K562 (cell line): Measurements from ENCODE around the gene AMZ1. TPM values are rescaled to one million over a fixed set of nuclear protein-coding genes. Genes with fewer than 3 reads are reported as not detected.

Experiments
- ATAC-seq: fragments of 200-7000 bp; cut with Tn5 transposase; 3 replicates; pipeline ENCODE4 v1.9.1; 2020; ENCODE audit warnings: moderate library complexity
- BruUV-seq: library from RNA; stranded (reverse); fragments of 400-500 nt; replicated peaks from 2 replicates; lab custom pipeline; 2021; lab: Mats Ljungman, UMichigan
- CTCF ChIA-PET: fragments of 300-600 bp; formaldehyde crosslinking; extraction: SDS; loops from one replicate; lab custom pipeline; 2021; ENCODE audit warnings: low intra/inter-chr PET ratio; lab: Yijun Ruan, JAX
- POLR2A ChIA-PET: fragments of 300-600, 350-650 bp; sonication (Branson Sonifier 250); formaldehyde crosslinking; extraction: SDS; loops from one replicate; lab custom pipeline; 2021; ENCODE audit warnings: antibody characterized with exemption, inconsistent platforms; lab: Yijun Ruan, JAX
- DNase-seq, 4 experiments: peaks; one replicate each; pipeline versions ENCODE4 v3.0.0 to v3.0.0-alpha.2; 2011 to 2018; ENCODE audit warnings: low spot score in 3 of 4, mixed read lengths in 3 of 4; ENCODE audit errors: extremely low read depth in 1 of 4
- FAIRE-seq: peaks from 2 replicates; lab custom pipeline; 2011; peaks lifted over from hg19 to GRCh38; lab: Jason Lieb, UNC
- H2AFZ ChIP-seq: 2 replicates; pipeline ENCODE4 v1.6.0; 2011; ENCODE audit warnings: low read depth, low read length, control low read depth, inconsistent platforms
- H3K27ac ChIP-seq: fragments of 200-600 bp; 3 replicates; pipeline ENCODE4 v1.8.0; 2011; ENCODE audit warnings: low read depth, mild to moderate bottlenecking, control low read depth, inconsistent platforms, low read length, moderate library complexity, mixed read lengths; ENCODE audit errors: extremely low read depth
- H3K27me3 ChIP-seq, 2 experiments: fragments of 300-600 bp in 1 of 2; 2 replicates in 1 of 2; 3 replicates in 1 of 2; pipeline versions ENCODE4 v1.6.0 to v1.8.0; 2011; ENCODE audit warnings: inconsistent platforms in 2 of 2, low read length in 2 of 2, mild to moderate bottlenecking in 1 of 2, mixed read lengths in 1 of 2, moderate library complexity in 1 of 2; ENCODE audit not compliant: control insufficient read depth in 2 of 2, insufficient read depth in 2 of 2
- H3K36me3 ChIP-seq: fragments of 300-600 bp; 3 replicates; pipeline ENCODE4 v1.8.0; 2011; ENCODE audit warnings: mild to moderate bottlenecking, low read length, inconsistent platforms; ENCODE audit not compliant: control insufficient read depth, insufficient read depth
- H3K4me1 ChIP-seq, 2 experiments: fragments of 200-600 bp in 1 of 2; replicated peaks in 1 of 2; 2 replicates in 1 of 2; 3 replicates in 1 of 2; pipeline versions ENCODE4 v1.5.1 to v1.8.0; 2011; ENCODE audit warnings: inconsistent platforms in 2 of 2, low read length in 2 of 2, mild to moderate bottlenecking in 1 of 2, mixed read lengths in 1 of 2, moderate library complexity in 1 of 2; ENCODE audit not compliant: control insufficient read depth in 2 of 2, insufficient read depth in 2 of 2
- H3K4me2 ChIP-seq: 2 replicates; pipeline ENCODE4 v1.6.1; 2011; ENCODE audit warnings: low read length, control low read depth, inconsistent platforms, mixed read lengths; ENCODE audit not compliant: insufficient read depth
- H3K4me3 ChIP-seq: fragments of 200-600 bp; sonication (generic), shearing (Covaris generic); 2 replicates; pipeline ENCODE4 v1.5.1; 2016; ENCODE audit warnings: control low read depth, inconsistent platforms
- H3K79me2 ChIP-seq: fragments of 200-600 bp; 3 replicates; pipeline ENCODE4 v1.8.0; 2011; ENCODE audit warnings: low read length, inconsistent platforms; ENCODE audit not compliant: control insufficient read depth, insufficient read depth
- H3K9ac ChIP-seq, 2 experiments: 2 replicates each; pipeline versions ENCODE4 v1.6.0 to v1.6.1; 2011; ENCODE audit warnings: low read depth in 2 of 2, low read length in 2 of 2, control low read depth in 1 of 2, inconsistent platforms in 1 of 2, mild to moderate bottlenecking in 1 of 2, mixed read lengths in 1 of 2; ENCODE audit not compliant: insufficient read depth in 1 of 2
- H3K9me1 ChIP-seq: one replicate; pipeline ENCODE4 v1.6.0; 2011; ENCODE audit warnings: inconsistent platforms, mild to moderate bottlenecking, low read length, moderate library complexity; ENCODE audit not compliant: control insufficient read depth, insufficient read depth
- H3K9me3 ChIP-seq: replicated peaks from 2 replicates; pipeline ENCODE4 v1.5.1; 2011; ENCODE audit warnings: low read depth, low read length, inconsistent platforms; ENCODE audit not compliant: control insufficient read depth, insufficient read depth
- H4K20me1 ChIP-seq: replicated peaks from 2 replicates; pipeline ENCODE4 v1.6.1; 2011; ENCODE audit warnings: low read length, inconsistent platforms, mixed read lengths; ENCODE audit not compliant: control insufficient read depth, insufficient read depth
- ASH1L ChIP-seq: fragments of 450-650 bp; IDR thresholded peaks from 2 replicates; pipeline ENCODE4 v1.6.1; 2018; ENCODE audit warnings: borderline replicate concordance, mild to moderate bottlenecking, low read depth; ENCODE audit not compliant: partially characterized antibody
- LEF1 ChIP-seq: fragments of 450-650 bp; IDR thresholded peaks from 2 replicates; pipeline ENCODE4 v1.6.1; 2016; ENCODE audit warnings: mild to moderate bottlenecking
- MNT ChIP-seq, 2 experiments: fragments of 450-650 bp; conservative IDR thresholded peaks; 2 replicates each; pipeline ENCODE4 v1.6.1; 2017; ENCODE audit warnings: mild to moderate bottlenecking in 2 of 2, moderate library complexity in 2 of 2
- MYC ChIP-seq, 2 experiments: fragments of 250-450 bp in 1 of 2; sonication (Bioruptor Pico) in 1 of 2; IDR thresholded peaks; 2 replicates each; pipeline versions ENCODE4 v1.5.1 to v1.6.1; 2012 to 2021; ENCODE audit warnings: low read depth in 2 of 2, borderline replicate concordance in 1 of 2, improper control_type of control experiment in 1 of 2, low read length in 1 of 2, mild to moderate bottlenecking in 1 of 2, moderate library complexity in 1 of 2
- NEUROD1 ChIP-seq: fragments of 150-350 bp; IDR thresholded peaks from 2 replicates; pipeline ENCODE4 v1.6.1; 2014; ENCODE audit warnings: borderline replicate concordance, low read length, low read depth; ENCODE audit not compliant: partially characterized antibody
- NFATC3 ChIP-seq: fragments of 450-650 bp; IDR thresholded peaks from 2 replicates; pipeline ENCODE4 v1.6.1; 2017; ENCODE audit warnings: mild to moderate bottlenecking
- POLR2G ChIP-seq: fragments of 200-400 bp; formaldehyde crosslinking; IDR thresholded peaks from 2 replicates; pipeline ENCODE4 v1.6.1; 2017; ENCODE audit warnings: low read depth, mild to moderate bottlenecking, antibody characterized with exemption, low read length, moderate library complexity
- POLR2H ChIP-seq: IDR thresholded peaks from 2 replicates; pipeline ENCODE4 v1.6.1; 2016; ENCODE audit warnings: missing genetic modification characterization, low read depth, mild to moderate bottlenecking, control low read depth, missing compliant biosample characterization, moderate library complexity
- RAD51 ChIP-seq: fragments of 450-650 bp; IDR thresholded peaks from 2 replicates; pipeline ENCODE4 v1.7.1; 2016; ENCODE audit warnings: low read depth, mild to moderate bottlenecking, borderline replicate concordance
- STAG1 ChIP-seq: sonication (generic); formaldehyde crosslinking; IDR thresholded peaks from 2 replicates; pipeline ENCODE4 v1.5.0; 2020; ENCODE audit warnings: missing genetic modification reagents, borderline replicate concordance
- TARDBP ChIP-seq: fragments of 450-650 bp; IDR thresholded peaks from 2 replicates; pipeline ENCODE4 v1.6.1; 2016
- ZNF121 ChIP-seq: sonication (generic); formaldehyde crosslinking; conservative IDR thresholded peaks from 2 replicates; pipeline ENCODE4 v1.8.0; 2022; ENCODE audit warnings: missing genetic modification reagents
- ZNF764 ChIP-seq: fragments of 250-450 bp; sonication (Bioruptor Pico); IDR thresholded peaks from 2 replicates; pipeline ENCODE4 v1.4.0; 2020; ENCODE audit warnings: low read depth, mild to moderate bottlenecking, moderate library complexity
- WGBS: fragments of 100-300 bp; shearing (Covaris generic); methylation state at CpG from one replicate; pipeline ENCODE4 v1.1.6; 2016; ENCODE audit warnings: low coverage, mixed read lengths; ENCODE audit not compliant: insufficient coverage; ENCODE audit errors: missing lambda C conversion rate; 5-methylcytosine and 5-hydroxymethylcytosine counted together
- in situ Hi-C: fragments of 300-500 bp; cut with MboI; formaldehyde crosslinking; loops from 4 replicates; pipeline ENCODE4 v1.15.0; 2018; ENCODE audit warnings: inconsistent platforms, mixed read lengths
- intact Hi-C: fragments of 100-400 bp; cut with micrococcal nuclease; formaldehyde crosslinking; loops from 2 replicates; pipeline ENCODE4 v1.14.2; 2022
- polyA plus RNA-seq, 8 experiments: library from polyadenylated mRNA; depleted of rRNA in 4 of 8; stranded (reverse) in 5 of 8; unstranded in 3 of 8; fragments of >200 nt; fragmentation: Nextera tagmentation in 2 of 8; fragmentation: Illumina TruSeq in 1 of 8; extraction: Ambion mirVana in 2 of 8; extraction: Trizol in 1 of 8; gene quantifications; 2 replicates each; pipeline versions ENCODE4 v1.2.1 to v1.2.3, GENCODE V29; 2011 to 2014; ENCODE audit warnings: inconsistent platforms in 1 of 8, missing spikeins in 1 of 8
- total RNA-seq, 7 experiments: library from RNA; depleted of rRNA in 6 of 7; stranded (reverse); fragments of >200 nt in 6 of 7; fragmentation: Illumina TruSeq in 2 of 7; extraction: Trizol in 2 of 7; gene quantifications; 2 replicates each; pipeline versions ENCODE4 v1.2.1 to v1.2.3, GENCODE V29; 2011 to 2021; ENCODE audit warnings: low replicate concordance in 1 of 7
- TF ChIP-seq, protein P1 (sequence below): fragments of 200-800 bp; sonication (Bioruptor generic); IDR thresholded peaks from 2 replicates; pipeline ENCODE4 v1.6.1; 2017; ENCODE audit warnings: missing genetic modification characterization, missing compliant biosample characterization
- TF ChIP-seq, protein P2 (sequence below): sonication (generic); formaldehyde crosslinking; IDR thresholded peaks from 2 replicates; pipeline ENCODE4 v1.5.0; 2020; ENCODE audit warnings: missing genetic modification reagents
- TF ChIP-seq, protein P3 (sequence below): fragments of 250-450 bp; sonication (Bioruptor Pico); IDR thresholded peaks from 2 replicates; pipeline ENCODE4 v1.5.0; 2022; ENCODE audit warnings: mild to moderate bottlenecking

Gene AMZ1
- total and polyA plus RNA-seq, 9 of the 15 experiments (the other 6 are each of a cell fraction or from before 2014, with no cell fraction given), result not detected

DNA sequence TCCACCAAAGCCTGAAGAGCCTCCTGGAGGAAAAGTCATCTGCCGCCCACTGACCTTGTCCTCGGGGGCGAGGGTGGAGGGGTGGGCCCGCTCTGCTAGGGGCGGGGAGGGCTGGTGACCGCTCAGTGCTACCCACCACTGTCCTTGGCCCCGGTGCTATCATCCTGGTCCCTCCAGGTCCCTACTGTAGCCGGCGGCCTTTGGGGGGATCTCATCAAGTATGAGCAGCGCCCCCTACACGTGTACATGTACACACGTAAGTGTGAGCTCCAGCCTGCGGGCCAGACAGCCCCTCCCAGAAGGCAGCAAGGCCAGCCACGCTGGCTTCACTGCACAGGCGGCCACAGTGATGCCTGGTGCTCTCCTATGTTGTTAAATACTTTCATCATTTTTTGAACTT, 36.7 kb upstream of the AMZ1 start:
- peaks cover 5% of the 10 kb centered on the region; the same call in 1 of the 2 replicates for H4K20me1 ChIP-seq
- DNase-seq (peak; percentile 58 to 64 (median 60)), ATAC-seq (peak; percentile 65), FAIRE-seq (peak; percentile 63)
- ChIA-PET CTCF (no interaction called here), POLR2A (interaction anchor here (0.6 kb wide), 1 partner anchor 18 kb away, joined by 3 read pairs; no protein-coding TSS in a partner anchor)
- in situ Hi-C loops, result no loop called here
- H3K79me2 ChIP-seq, result no peaks in the 10 kb centered on the region
- intact Hi-C loops, result loop anchor here (10.0 kb wide), 1 partner anchor 87 kb away; no protein-coding TSS in a partner anchor
- H2AFZ ChIP-seq, result no peak overlapping the region
- peaks cover 2 to 17% of the 10 kb centered on the region in 2 experiments; a peak in 2 of 5 replicates for H3K27me3 ChIP-seq
- WGBS, result 36% methylated on average over 13 of the region's 15 CpGs
- H3K4me2 ChIP-seq, result no peak overlapping the region
- no peak overlapping the region for H3K4me3 ChIP-seq
- H3K9ac ChIP-seq, result peak overlapping the region in 1 of 2 experiments; percentile 58; a peak in 1 of 4 replicates
- no peaks in the 10 kb centered on the region for H3K9me1 ChIP-seq
- no peak overlapping the region for H3K27ac ChIP-seq
- H3K9me3 ChIP-seq, result no peaks in the 10 kb centered on the region
- BruUV-seq, result no TSS peak
- no peaks in the 10 kb centered on the region for H3K36me3 ChIP-seq
- peaks cover 6 to 58% of the 10 kb centered on the region in 2 experiments; a peak in 3 of 5 replicates for H3K4me1 ChIP-seq
- TF ChIP-seq LEF1, result no peak
- TF ChIP-seq, protein P1, sequence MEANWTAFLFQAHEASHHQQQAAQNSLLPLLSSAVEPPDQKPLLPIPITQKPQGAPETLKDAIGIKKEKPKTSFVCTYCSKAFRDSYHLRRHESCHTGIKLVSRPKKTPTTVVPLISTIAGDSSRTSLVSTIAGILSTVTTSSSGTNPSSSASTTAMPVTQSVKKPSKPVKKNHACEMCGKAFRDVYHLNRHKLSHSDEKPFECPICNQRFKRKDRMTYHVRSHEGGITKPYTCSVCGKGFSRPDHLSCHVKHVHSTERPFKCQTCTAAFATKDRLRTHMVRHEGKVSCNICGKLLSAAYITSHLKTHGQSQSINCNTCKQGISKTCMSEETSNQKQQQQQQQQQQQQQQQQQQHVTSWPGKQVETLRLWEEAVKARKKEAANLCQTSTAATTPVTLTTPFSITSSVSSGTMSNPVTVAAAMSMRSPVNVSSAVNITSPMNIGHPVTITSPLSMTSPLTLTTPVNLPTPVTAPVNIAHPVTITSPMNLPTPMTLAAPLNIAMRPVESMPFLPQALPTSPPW (CRISPR knock-in tag), result peak; percentile 26; the same call in 1 of the 2 replicates
- peak in 1 of 2 experiments; percentile 41; a peak in 1 of 4 replicates for TF ChIP-seq MNT (conservative IDR thresholded peaks at IDR 0.05)
- no peak for TF ChIP-seq NFATC3
- TF ChIP-seq ASH1L, result no peak
- no peak for TF ChIP-seq POLR2H (tag)
- TF ChIP-seq RAD51, result no peak
- TF ChIP-seq, protein P2, sequence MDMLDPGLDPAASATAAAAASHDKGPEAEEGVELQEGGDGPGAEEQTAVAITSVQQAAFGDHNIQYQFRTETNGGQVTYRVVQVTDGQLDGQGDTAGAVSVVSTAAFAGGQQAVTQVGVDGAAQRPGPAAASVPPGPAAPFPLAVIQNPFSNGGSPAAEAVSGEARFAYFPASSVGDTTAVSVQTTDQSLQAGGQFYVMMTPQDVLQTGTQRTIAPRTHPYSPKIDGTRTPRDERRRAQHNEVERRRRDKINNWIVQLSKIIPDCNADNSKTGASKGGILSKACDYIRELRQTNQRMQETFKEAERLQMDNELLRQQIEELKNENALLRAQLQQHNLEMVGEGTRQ (CRISPR knock-in tag), result no peak
- no peak for TF ChIP-seq ZNF764 (CRISPR knock-in tag)
- no peak for TF ChIP-seq TARDBP
- TF ChIP-seq STAG1 (CRISPR knock-in tag), result no peak
- TF ChIP-seq ZNF121 (CRISPR knock-in tag), result no peak
- TF ChIP-seq, protein P3, sequence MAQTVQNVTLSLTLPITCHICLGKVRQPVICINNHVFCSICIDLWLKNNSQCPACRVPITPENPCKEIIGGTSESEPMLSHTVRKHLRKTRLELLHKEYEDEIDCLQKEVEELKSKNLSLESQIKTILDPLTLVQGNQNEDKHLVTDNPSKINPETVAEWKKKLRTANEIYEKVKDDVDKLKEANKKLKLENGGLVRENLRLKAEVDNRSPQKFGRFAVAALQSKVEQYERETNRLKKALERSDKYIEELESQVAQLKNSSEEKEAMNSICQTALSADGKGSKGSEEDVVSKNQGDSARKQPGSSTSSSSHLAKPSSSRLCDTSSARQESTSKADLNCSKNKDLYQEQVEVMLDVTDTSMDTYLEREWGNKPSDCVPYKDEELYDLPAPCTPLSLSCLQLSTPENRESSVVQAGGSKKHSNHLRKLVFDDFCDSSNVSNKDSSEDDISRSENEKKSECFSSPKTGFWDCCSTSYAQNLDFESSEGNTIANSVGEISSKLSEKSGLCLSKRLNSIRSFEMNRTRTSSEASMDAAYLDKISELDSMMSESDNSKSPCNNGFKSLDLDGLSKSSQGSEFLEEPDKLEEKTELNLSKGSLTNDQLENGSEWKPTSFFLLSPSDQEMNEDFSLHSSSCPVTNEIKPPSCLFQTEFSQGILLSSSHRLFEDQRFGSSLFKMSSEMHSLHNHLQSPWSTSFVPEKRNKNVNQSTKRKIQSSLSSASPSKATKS (CRISPR knock-in tag), result no peak
- peak; percentile 45; the same call in 1 of the 2 replicates for TF ChIP-seq MYC (IDR thresholded peaks at IDR 0.05; ENCODE audit: low read depth, low read length)
- TF ChIP-seq MYC (CRISPR knock-in tag; IDR thresholded peaks at IDR 0.05; ENCODE audit: borderline replicate concordance, low read depth), result no peak
- TF ChIP-seq NEUROD1, result no peak
- TF ChIP-seq POLR2G, result no peak
